ENCODE measurements around the gene RPAP2.

The RPAP2 gene

GRCh38 chr1:92324784-92325183 lies 25.9 kb downstream of the RPAP2 start:
- no peak for TF ChIP-seq CTCF (IDR thresholded peaks at IDR 0.05; ENCODE audit: low read depth, low read length)
- DNase-seq (ENCODE audit: extremely low read depth, low read depth), result no peak

GRCh38 chr1:92326681-92327080 lies 27.8 kb downstream of the RPAP2 start:
- TF ChIP-seq CTCF (IDR thresholded peaks at IDR 0.05; ENCODE audit: low read depth, low read length), result no peak

GRCh38 chr1:92327794-92328193 lies 28.9 kb downstream of the RPAP2 start:
- no peak for TF ChIP-seq CTCF (IDR thresholded peaks at IDR 0.05; ENCODE audit: low read depth, low read length)

More at GRCh38 chr1:92326681-92327080, 27.8 kb downstream of the RPAP2 start:
- no peak for DNase-seq (ENCODE audit: extremely low read depth, low read depth)

GRCh38 chr1:92329347-92330129 lies 30.7 kb downstream of the RPAP2 start:
- TF ChIP-seq CTCF (IDR thresholded peaks at IDR 0.05; ENCODE audit: low read depth, low read length), result no peak
- peak; percentile 40 for DNase-seq (ENCODE audit: extremely low read depth, low read depth)

More at GRCh38 chr1:92327794-92328193, 28.9 kb downstream of the RPAP2 start:
- no peak for DNase-seq (ENCODE audit: extremely low read depth, low read depth)

- no peak for TF ChIP-seq CTCF (IDR thresholded peaks at IDR 0.05; ENCODE audit: low read depth, low read length)
- DNase-seq (ENCODE audit: extremely low read depth, low read depth), result no peak
Measured at GRCh38 chr1:92333668-92334067, 34.8 kb downstream of the RPAP2 start.

GRCh38 chr1:92340154-92340553 lies 41.3 kb downstream of the RPAP2 start:
- no peak for TF ChIP-seq CTCF (IDR thresholded peaks at IDR 0.05; ENCODE audit: low read depth, low read length)
- DNase-seq (ENCODE audit: extremely low read depth, low read depth), result no peak

- TF ChIP-seq CTCF (IDR thresholded peaks at IDR 0.05; ENCODE audit: low read depth, low read length), result no peak
- DNase-seq (ENCODE audit: extremely low read depth, low read depth), result no peak
Measured at GRCh38 chr1:92342401-92342800, 43.5 kb downstream of the RPAP2 start.

Measured in AG09319 (cell line).